Measurements from ENCODE around the gene RAB1B. TPM values are rescaled to one million over a fixed set of nuclear protein-coding genes. Genes with fewer than 3 reads are reported as not detected.
A peak's percentile ranks its signal among the peaks of the same experiment; 100 is the strongest.

Gene RAB1B
- total and polyA plus RNA-seq, 3 donors from 2014 or later = 63.2 to 180 (median 107) TPM

DNA sequence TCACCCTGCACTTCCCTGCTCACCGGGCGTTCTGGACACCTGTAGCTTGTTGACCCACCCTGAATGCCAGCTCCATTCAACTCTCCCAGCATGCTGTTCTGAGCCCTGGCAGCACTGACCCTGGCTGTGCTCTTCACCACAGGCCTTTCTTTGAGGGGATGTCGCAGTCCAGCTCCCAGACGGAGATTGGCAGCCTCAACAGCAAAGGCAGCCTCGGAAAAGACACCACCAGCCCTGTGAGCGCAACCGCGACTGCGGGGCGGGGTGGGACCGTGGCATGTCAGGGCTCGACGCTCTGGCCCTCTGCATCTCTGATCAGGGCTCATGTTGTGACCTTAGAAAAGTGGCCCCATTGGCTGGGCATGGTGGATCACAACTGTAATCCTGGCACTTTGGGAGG is 47.4 kb upstream of the RAB1B start:
- Histone ChIP-seq H3K27me3 (no peaks in the 10 kb centered on the region), H3K27ac (no peak overlapping the region), H3K36me3 (ENCODE audit: low read depth, missing control alignments) (no peaks in the 10 kb centered on the region), H3K4me1 (no peaks in the 10 kb centered on the region), H3K4me3 (no peak overlapping the region), H3K9me3 (no peaks in the 10 kb centered on the region)
- TF ChIP-seq, protein P1, sequence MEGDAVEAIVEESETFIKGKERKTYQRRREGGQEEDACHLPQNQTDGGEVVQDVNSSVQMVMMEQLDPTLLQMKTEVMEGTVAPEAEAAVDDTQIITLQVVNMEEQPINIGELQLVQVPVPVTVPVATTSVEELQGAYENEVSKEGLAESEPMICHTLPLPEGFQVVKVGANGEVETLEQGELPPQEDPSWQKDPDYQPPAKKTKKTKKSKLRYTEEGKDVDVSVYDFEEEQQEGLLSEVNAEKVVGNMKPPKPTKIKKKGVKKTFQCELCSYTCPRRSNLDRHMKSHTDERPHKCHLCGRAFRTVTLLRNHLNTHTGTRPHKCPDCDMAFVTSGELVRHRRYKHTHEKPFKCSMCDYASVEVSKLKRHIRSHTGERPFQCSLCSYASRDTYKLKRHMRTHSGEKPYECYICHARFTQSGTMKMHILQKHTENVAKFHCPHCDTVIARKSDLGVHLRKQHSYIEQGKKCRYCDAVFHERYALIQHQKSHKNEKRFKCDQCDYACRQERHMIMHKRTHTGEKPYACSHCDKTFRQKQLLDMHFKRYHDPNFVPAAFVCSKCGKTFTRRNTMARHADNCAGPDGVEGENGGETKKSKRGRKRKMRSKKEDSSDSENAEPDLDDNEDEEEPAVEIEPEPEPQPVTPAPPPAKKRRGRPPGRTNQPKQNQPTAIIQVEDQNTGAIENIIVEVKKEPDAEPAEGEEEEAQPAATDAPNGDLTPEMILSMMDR (IDR thresholded peaks at IDR 0.05) = no peak
- TF ChIP-seq POLR2A (IDR thresholded peaks at IDR 0.05) = no peak
- DNase-seq = no peak
- WGBS, 2 donors = 91 to 95% methylated on average over 13 of the region's 13 CpGs
- intact Hi-C loops (cut with DNase I; ENCODE audit: low total_unique reads) = no loop called here

GRCh38 chr11:66221726-66222236 is 46.7 kb upstream of the RAB1B start:
- no peaks in the 10 kb centered on the region for H3K36me3 ChIP-seq (ENCODE audit: low read depth, missing control alignments)
- no peaks in the 10 kb centered on the region for H3K4me1 ChIP-seq
- no peak overlapping the region for H3K27ac ChIP-seq
- H3K9me3 ChIP-seq = no peaks in the 10 kb centered on the region
- WGBS, 2 donors = 76 to 85% methylated on average over 9 of the region's 9 CpGs
- TF ChIP-seq, protein P1 (IDR thresholded peaks at IDR 0.05) = no peak
- H3K27me3 ChIP-seq = no peaks in the 10 kb centered on the region
- H3K4me3 ChIP-seq = no peak overlapping the region
- no peak for DNase-seq
- intact Hi-C loops (cut with DNase I; ENCODE audit: low total_unique reads) = no loop called here

- no peaks in the 10 kb centered on the region for H3K4me1 ChIP-seq
- no peak overlapping the region for H3K4me3 ChIP-seq
- no peaks in the 10 kb centered on the region for H3K36me3 ChIP-seq (ENCODE audit: low read depth, missing control alignments)
- DNase-seq = peak; percentile 97
- WGBS, 2 donors = 21 to 25% methylated on average over 18 to 21 of the region's 21 CpGs
- intact Hi-C loops (cut with DNase I; ENCODE audit: low total_unique reads) = no loop called here
- H3K9me3 ChIP-seq = no peaks in the 10 kb centered on the region
- H3K27ac ChIP-seq = no peak overlapping the region
- H3K27me3 ChIP-seq = no peaks in the 10 kb centered on the region
- TF ChIP-seq, protein P1 (IDR thresholded peaks at IDR 0.05) = peak; percentile 97 to 99 (median 98)
- no peak for TF ChIP-seq POLR2A (IDR thresholded peaks at IDR 0.05)
Observed at GRCh38 chr11:66222358-66223149, 45.9 kb upstream of the RAB1B start.

DNA sequence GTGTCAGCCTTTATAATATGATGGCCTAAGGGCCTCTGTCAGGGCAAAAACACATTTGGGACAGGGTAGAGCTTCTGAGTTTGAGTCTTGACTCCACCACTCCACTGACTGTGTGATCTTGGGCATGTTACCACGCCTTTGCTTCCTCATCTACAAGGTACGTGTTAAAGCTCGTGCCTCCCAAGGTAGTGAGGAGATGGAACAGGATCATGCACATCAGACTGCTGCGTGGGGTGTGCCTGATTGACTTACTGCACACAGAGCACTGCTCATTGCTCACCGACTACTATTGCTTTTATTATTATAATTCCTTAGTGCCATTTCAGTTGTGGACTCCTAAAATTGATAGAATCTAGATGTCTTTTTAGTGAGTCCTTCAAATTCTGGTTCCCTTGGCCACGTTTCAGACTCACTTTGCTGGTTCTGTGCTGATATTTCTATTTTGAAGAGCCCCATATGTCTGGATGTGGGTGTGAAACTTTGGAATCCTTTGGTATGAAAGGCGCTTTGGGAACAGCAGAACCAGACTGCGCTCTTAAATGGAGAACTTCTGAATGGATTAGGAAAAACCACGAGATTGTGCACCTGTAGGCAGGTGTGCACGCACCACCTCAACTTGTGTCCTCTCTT is 44.1 kb upstream of the RAB1B start:
- Histone ChIP-seq H3K27ac (no peak overlapping the region), H3K9me3 (no peaks in the 10 kb centered on the region), H3K36me3 (ENCODE audit: low read depth, missing control alignments) (no peaks in the 10 kb centered on the region), H3K4me3 (no peak overlapping the region), H3K27me3 (no peaks in the 10 kb centered on the region), H3K4me1 (no peaks in the 10 kb centered on the region)
- DNase-seq = no peak
- TF ChIP-seq, protein P1 (IDR thresholded peaks at IDR 0.05) = no peak
- TF ChIP-seq POLR2A (IDR thresholded peaks at IDR 0.05) = no peak
- intact Hi-C loops (cut with DNase I; ENCODE audit: low total_unique reads) = no loop called here
- WGBS, 2 donors = 78 to 84% methylated on average over 10 of the region's 10 CpGs
